GM03348 (cell line): ENCODE measurements around the gene FOXD4L3.
"Not testable (repeated sequence)": the region's sequence is repeated elsewhere in the genome, so short reads cannot be mapped to it uniquely, and the experiment has no call there.

Experiments
- DNase-seq: peaks from one replicate; pipeline ENCODE4 v3.0.0; 2012; ENCODE audit warnings: low spot score

Gene FOXD4L3

GRCh38 chr9:68302567-68302966 lies at the start of gene FOXD4L3:
Gene FOXD4L3 (plus strand): TSS chr9:68302867. CDS start chr9:68302952, 85 bp downstream.
- not testable (repeated sequence) for DNase-seq

DNA sequence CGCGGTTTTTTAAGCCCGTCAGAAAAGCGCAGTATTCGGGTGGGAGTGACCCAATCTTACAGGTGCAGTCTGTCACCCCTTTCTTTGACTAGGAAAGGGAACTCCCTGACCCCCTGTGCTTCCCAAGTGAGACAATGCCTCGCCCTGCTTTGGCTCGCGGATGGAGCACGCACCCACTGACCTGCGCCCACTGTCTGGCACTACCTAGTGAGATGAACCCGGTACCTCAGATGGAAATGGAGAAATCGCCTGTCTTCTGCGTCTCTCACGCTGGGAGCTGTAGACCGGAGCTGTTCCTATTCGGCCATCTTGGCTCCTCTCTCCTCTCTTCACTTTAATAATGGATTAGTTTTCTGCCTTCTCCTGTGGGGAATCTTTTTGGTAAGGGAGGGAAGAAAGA lies 21.6 kb upstream of the FOXD4L3 start:
- not testable (repeated sequence) for DNase-seq

- not testable (repeated sequence) for DNase-seq
These were observed 1.1 kb downstream of the FOXD4L3 start for GRCh38 chr9:68303771-68304170.

DNA sequence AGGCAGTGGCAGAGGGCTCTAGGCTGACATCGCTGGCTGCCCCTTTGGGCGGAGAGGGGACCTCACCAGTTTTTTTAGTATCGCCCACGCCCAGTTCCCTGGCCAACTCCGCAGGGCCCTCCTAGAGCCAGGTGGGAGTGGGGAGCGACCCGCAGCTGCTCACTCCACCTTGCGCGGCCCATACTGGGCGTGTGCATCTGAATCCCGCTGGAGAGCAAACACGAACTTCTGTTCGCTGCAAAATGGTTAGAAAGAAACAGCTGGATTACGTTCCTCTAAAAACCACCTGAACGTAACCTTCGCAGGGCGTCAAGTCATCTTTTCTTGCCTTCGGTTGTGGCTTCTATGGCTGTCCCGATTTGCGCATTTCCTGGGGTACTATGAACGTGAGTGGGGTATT lies 1.5 kb downstream of the FOXD4L3 start:
- not testable (repeated sequence) for DNase-seq

DNA sequence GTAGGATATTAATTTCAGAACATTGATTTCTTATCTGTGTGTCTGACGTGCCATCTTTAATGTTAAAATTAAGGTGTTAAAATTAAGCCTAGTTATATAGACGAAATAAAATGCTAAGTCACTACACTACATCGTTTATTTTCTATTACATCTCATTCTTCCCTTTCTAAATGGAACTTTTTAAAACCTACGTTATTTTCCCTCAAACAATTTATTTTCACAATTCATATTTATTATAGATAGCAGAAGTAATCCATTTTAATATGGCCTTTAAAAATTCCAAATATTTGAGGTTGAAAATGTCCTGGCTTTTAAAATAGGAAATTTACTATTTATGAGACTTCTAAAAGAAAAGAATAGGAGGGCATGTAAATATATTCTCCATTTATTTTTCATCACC lies 2.1 kb downstream of the FOXD4L3 start:
- not testable (repeated sequence) for DNase-seq

DNA sequence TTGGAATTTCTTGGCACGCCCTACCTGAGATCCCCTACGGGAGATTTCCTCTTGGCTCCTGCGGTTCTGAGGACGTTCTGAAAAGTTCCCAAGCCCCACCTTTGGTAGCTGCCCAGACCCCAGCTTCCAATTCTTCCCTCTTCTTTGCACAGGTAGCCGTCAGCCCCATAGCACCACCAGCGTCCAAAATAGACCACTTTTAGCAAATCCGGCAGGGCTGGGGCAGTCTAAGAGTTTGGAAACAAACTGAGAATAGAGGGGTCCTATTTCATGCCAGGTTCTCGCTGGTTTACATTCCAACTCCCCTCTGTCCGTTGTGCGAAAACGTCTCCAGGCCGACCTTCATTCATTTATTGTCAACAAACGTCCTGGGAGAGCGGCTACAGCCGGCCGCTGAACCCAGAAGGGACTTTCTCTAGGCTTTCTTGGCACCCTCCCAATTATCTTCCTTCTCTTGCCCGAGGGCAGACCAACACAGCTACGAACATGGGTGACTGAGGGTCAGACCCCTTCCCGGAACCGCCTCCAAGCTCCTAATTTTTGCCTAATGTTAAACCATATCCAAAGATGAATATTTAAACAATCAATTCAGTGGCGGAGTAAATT lies 3.1 kb downstream of the FOXD4L3 start:
- DNase-seq = not testable (repeated sequence)

DNA sequence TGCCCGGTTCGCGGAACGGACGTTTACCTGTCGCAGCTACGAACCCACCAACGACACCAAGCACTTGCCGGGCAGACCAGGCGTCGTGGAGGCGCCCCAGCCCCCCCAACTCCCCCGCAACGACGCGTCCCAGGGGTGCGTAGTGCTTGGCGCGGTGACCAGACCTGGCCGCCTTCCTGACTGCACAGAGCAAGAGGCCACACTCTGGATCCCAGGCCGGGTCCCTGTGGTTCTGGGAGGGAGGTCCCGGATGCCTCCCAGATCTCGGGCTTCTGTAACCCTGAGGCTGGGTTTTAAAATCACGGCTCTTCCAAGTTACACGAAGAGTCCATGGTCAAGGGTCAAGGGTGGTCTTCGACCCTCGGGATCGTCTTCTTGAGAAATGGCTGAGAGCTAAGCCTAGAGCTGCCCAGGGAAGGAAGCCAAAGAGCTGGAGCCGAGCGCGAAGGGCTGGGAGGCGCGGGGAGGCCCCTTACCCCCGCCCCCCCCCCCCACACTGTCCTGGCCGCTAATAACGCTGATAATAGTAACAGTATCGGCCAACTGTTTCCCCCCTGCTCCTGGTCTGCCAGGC lies 3.8 kb downstream of the FOXD4L3 start:
- not testable (repeated sequence) for DNase-seq

DNA sequence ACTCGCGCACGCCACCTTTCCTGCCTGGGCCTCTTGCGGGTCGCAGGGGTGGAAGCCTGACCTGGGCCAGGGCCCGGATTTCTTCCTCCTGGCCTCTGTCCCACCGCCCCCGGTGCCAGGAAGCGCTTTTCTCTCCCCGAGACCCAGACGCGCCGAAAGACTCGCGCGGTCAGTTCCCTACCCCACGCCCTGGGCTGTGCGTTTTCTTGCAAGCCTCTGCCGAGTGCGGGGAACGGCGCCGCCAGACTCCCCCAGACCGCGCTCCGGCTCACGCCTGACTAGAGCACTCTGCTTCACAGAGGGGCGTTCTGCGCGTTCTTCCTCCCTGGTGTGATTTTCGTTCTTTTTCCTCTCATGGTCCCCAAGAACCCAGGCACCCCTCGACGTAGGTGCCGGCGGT lies 4.5 kb downstream of the FOXD4L3 start:
- not testable (repeated sequence) for DNase-seq

DNA sequence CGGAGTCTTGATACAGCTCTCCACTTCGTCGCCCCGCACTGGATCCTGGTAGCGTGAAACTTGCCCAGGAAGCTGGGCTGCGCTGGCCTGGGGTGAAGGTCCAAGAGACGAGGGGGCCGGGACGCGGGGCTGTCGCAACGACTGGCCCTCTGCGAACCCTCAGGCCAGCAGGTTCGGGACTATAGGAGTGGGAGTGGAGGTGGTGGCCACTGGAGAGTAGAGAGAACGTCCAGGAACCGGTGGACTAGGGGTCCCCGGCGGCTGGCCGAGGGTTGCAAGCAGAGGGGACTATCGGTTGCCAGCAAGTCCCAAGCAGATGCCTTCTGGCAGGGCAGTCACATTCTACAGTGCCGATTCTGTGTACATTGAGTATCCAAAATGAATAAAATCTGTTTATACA lies 5.0 kb downstream of the FOXD4L3 start:
- DNase-seq = not testable (repeated sequence)

DNA sequence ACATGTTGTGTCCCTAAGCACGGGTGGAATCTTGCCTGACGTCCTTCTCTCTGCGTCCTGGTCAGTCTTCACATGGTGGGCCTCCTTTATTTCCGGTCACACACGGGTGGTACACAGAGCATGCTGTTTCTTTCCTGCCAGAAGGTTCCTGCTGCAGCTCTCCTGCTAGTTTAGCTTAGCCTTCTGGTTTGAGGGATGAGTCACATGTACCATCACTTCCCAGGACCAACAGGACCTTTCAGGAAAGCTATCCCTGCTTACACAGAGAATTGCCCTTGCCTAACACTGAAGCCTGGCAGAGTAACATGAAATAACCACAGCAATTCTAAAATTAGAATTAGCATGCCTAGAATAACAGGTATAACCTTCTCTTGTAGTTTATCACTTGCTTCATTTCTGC lies 8.5 kb downstream of the FOXD4L3 start:
- not testable (repeated sequence) for DNase-seq

- DNase-seq = not testable (repeated sequence)
These were observed 15.5 kb downstream of the FOXD4L3 start for GRCh38 chr9:68318209-68318608.

- not testable (repeated sequence) for DNase-seq
These were observed 21.1 kb downstream of the FOXD4L3 start for GRCh38 chr9:68323749-68324148.

DNA sequence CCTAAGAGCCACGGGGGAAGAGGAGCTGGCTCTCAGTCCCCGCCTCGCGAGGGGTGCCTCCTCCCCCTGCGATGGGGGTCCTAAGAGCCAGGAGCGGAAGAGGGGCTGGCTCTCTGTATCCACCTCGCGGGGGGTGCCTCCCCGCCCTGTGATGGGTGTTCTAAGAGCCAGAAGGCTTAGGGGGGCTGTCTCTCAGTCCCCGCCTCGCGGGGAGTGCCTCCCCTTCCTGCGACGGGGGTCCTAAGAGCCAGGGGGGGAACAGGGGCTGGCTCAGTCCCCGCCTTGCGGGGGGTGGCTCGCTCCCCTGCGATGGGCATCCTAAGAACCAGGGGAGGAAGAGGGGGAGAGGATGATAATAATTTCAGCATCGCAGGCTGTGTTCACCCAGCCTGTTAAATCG lies 21.9 kb downstream of the FOXD4L3 start:
- not testable (repeated sequence) for DNase-seq

DNA sequence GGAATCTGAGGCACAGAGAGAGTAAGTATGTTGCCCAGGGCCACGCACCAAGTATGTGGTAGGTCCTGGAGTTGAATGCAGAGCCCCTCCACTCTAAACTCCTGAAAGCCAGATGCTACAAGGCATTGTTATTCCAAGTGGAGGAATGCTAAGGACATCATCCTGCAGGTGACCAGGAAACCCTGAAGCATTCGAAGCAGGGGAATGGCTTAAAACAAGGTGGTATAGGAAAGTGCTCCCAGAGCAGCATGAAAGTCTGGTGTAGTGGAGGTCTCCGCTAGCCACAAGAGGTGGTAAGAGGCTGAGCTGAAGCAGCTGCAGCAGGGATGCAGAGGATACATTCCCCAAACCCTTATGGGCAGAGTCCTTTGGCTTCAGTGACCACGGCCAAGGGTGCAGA lies 26.4 kb downstream of the FOXD4L3 start:
- DNase-seq = not testable (repeated sequence)

GRCh38 chr9:68330531-68331173 lies 28.0 kb downstream of the FOXD4L3 start:
- DNase-seq = not testable (repeated sequence)

DNA sequence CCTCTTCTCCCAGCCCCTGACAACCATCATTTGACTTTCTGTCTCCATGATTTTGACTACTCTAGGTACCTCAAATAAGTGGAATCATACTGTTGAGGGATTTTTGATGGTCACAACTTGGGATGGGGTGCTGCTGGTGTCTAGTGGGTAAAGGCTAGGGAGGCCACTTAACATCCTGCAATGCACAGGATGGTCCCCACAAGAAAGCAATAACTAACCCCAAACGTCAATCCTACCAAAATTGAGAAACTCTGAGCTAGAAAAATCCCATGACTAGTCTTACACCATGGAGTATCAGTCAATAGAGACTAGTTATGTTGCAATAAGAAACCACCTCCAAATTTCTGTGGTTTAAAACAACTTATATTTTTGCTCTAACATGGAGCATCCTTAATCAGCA lies 29.5 kb downstream of the FOXD4L3 start:
- DNase-seq = not testable (repeated sequence)

DNA sequence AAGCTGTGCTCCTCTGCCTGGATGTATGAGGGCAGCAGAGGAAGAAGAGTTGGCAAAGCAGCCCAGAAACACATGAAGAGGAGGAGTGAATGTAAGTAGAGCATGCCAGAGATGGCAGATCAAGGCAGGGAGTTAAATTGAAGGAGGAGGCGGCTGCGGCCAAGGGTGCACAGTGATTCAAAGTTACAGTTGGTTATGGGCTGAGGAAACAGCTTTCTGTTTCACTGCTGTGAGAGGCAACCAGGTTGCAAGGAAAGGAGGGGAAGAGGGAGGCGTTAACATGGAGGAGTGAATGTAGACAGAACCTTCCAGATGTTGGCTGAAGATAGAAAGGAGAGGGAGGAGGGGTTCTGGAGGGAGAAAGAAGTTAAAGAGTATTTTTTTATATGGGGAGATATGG lies 33.3 kb downstream of the FOXD4L3 start:
- not testable (repeated sequence) for DNase-seq

GRCh38 chr9:68336639-68337339 lies 34.1 kb downstream of the FOXD4L3 start:
- DNase-seq = not testable (repeated sequence)

DNA sequence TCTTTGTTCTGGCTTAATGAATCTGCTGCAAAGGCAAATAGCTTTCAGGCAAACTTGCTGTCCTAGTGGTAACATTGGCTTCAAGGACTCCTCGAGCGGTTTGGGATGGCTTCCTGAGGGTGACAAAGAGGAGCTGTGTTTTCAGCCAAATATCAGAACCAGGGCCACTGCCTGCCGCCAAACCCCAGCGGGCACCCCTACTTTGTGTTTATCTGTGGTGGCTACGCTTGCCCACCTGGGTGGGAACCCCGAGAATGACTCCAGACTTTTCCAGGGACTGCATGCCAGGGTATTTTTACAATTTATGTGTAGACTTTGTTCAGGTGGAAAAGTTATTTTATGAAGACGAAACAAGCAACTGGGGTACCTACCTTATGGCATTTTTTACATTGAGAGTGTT lies 35.3 kb downstream of the FOXD4L3 start:
- not testable (repeated sequence) for DNase-seq

GRCh38 chr9:68342265-68343025 lies 39.8 kb downstream of the FOXD4L3 start:
- DNase-seq = not testable (repeated sequence)

GRCh38 chr9:68343242-68343641 lies 40.6 kb downstream of the FOXD4L3 start:
- DNase-seq = not testable (repeated sequence)

DNA sequence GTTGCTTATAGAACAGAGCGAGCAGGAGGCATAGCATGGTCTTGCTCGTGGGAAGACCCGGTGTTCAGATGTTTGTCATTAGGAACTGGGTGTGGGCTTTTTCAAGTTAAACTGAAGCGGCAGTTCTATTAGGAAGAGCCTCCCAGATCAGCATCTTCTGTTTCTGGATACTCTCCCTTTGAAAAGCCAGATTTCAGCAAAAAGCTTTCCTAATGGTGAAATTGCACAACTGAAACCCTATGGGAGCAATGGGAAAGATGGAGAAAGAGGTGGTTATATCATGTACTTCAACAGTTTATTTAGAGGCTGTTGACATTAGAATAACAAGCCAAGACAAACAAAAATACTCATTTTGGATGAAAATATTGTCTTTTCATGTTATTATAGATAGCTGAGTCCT lies 41.3 kb downstream of the FOXD4L3 start:
- not testable (repeated sequence) for DNase-seq
